ENCODE results near the gene PPP2R1A.

The PPP2R1A gene

GRCh38 chr19:52190487-52191293, 838 bp downstream of the PPP2R1A start:
- Histone ChIP-seq H3K4me3 (ENCODE audit: low read depth, low read length, poor library complexity, severe bottlenecking) (peak overlapping the region; percentile 91), H4K20me1 (ENCODE audit: insufficient read depth, low read length) (no peaks in the 10 kb centered on the region), H3K27ac (ENCODE audit: low read depth, low read length, poor library complexity, severe bottlenecking) (peak overlapping the region; percentile 87), H3K4me2 (ENCODE audit: low read length) (peak overlapping the region; percentile 93), H3K9ac (ENCODE audit: low read length) (peak overlapping the region; percentile 98), H3K9me3 (ENCODE audit: low read length) (no peaks in the 10 kb centered on the region), H3K79me2 (ENCODE audit: insufficient read depth, low read length) (peaks cover 50% of the 10 kb centered on the region), H2AFZ (ENCODE audit: low read length) (no peak overlapping the region), H3F3A (ENCODE audit: insufficient read depth, low read length) (no peaks in the 10 kb centered on the region), H3K36me3 (ENCODE audit: insufficient read depth, low read length) (peaks cover 43% of the 10 kb centered on the region), H3K9me2 (ENCODE audit: low read depth, low read length) (no peaks in the 10 kb centered on the region), H3K4me1 (ENCODE audit: insufficient read depth, low read length, severe bottlenecking) (peaks cover 24% of the 10 kb centered on the region), H3K27me3 (ENCODE audit: insufficient read depth, low read length) (no peaks in the 10 kb centered on the region)
- no peak for TF ChIP-seq EZH2 (IDR thresholded peaks at IDR 0.05; ENCODE audit: borderline replicate concordance, low read length)
- TF ChIP-seq, protein P1, sequence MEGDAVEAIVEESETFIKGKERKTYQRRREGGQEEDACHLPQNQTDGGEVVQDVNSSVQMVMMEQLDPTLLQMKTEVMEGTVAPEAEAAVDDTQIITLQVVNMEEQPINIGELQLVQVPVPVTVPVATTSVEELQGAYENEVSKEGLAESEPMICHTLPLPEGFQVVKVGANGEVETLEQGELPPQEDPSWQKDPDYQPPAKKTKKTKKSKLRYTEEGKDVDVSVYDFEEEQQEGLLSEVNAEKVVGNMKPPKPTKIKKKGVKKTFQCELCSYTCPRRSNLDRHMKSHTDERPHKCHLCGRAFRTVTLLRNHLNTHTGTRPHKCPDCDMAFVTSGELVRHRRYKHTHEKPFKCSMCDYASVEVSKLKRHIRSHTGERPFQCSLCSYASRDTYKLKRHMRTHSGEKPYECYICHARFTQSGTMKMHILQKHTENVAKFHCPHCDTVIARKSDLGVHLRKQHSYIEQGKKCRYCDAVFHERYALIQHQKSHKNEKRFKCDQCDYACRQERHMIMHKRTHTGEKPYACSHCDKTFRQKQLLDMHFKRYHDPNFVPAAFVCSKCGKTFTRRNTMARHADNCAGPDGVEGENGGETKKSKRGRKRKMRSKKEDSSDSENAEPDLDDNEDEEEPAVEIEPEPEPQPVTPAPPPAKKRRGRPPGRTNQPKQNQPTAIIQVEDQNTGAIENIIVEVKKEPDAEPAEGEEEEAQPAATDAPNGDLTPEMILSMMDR (IDR thresholded peaks at IDR 0.05; ENCODE audit: low read length) = no peak

GRCh38 chr19:52191389-52191788, 1.5 kb downstream of the PPP2R1A start:
- no peaks in the 10 kb centered on the region for H3K27me3 ChIP-seq (ENCODE audit: insufficient read depth, low read length)
- no peaks in the 10 kb centered on the region for H3K9me3 ChIP-seq (ENCODE audit: low read length)
- TF ChIP-seq EZH2 (IDR thresholded peaks at IDR 0.05; ENCODE audit: borderline replicate concordance, low read length) = no peak
- TF ChIP-seq, protein P1 (IDR thresholded peaks at IDR 0.05; ENCODE audit: low read length) = no peak
- H3K9me2 ChIP-seq (ENCODE audit: low read depth, low read length) = no peaks in the 10 kb centered on the region
- H3K4me1 ChIP-seq (ENCODE audit: insufficient read depth, low read length, severe bottlenecking) = peaks cover 24% of the 10 kb centered on the region
- H3K9ac ChIP-seq (ENCODE audit: low read length) = peak overlapping the region; percentile 98
- H3K4me2 ChIP-seq (ENCODE audit: low read length) = peak overlapping the region; percentile 93
- H4K20me1 ChIP-seq (ENCODE audit: insufficient read depth, low read length) = no peaks in the 10 kb centered on the region
- H3F3A ChIP-seq (ENCODE audit: insufficient read depth, low read length) = no peaks in the 10 kb centered on the region
- H3K4me3 ChIP-seq (ENCODE audit: low read depth, low read length, poor library complexity, severe bottlenecking) = peak overlapping the region; percentile 91
- peaks cover 50% of the 10 kb centered on the region for H3K36me3 ChIP-seq (ENCODE audit: insufficient read depth, low read length)
- H3K79me2 ChIP-seq (ENCODE audit: insufficient read depth, low read length) = peaks cover 57% of the 10 kb centered on the region
- H2AFZ ChIP-seq (ENCODE audit: low read length) = no peak overlapping the region
- H3K27ac ChIP-seq (ENCODE audit: low read depth, low read length, poor library complexity, severe bottlenecking) = peak overlapping the region; percentile 87

GRCh38 chr19:52191951-52192350, 2.1 kb downstream of the PPP2R1A start:
- Histone ChIP-seq H3F3A (ENCODE audit: insufficient read depth, low read length) (no peaks in the 10 kb centered on the region), H3K4me3 (ENCODE audit: low read depth, low read length, poor library complexity, severe bottlenecking) (peak overlapping the region; percentile 91)

More at GRCh38 chr19:52191951-52192350, 2.1 kb downstream of the PPP2R1A start:
- no peaks in the 10 kb centered on the region for H3K9me2 ChIP-seq (ENCODE audit: low read depth, low read length)
- peaks cover 24% of the 10 kb centered on the region for H3K4me1 ChIP-seq (ENCODE audit: insufficient read depth, low read length, severe bottlenecking)
- no peak for TF ChIP-seq EZH2 (IDR thresholded peaks at IDR 0.05; ENCODE audit: borderline replicate concordance, low read length)
- TF ChIP-seq, protein P1 (IDR thresholded peaks at IDR 0.05; ENCODE audit: low read length) = no peak
- H4K20me1 ChIP-seq (ENCODE audit: insufficient read depth, low read length) = no peaks in the 10 kb centered on the region
- no peaks in the 10 kb centered on the region for H3K27me3 ChIP-seq (ENCODE audit: insufficient read depth, low read length)
- H3K9ac ChIP-seq (ENCODE audit: low read length) = peak overlapping the region; percentile 98
- H3K36me3 ChIP-seq (ENCODE audit: insufficient read depth, low read length) = peaks cover 55% of the 10 kb centered on the region
- no peak overlapping the region for H2AFZ ChIP-seq (ENCODE audit: low read length)
- peaks cover 62% of the 10 kb centered on the region for H3K79me2 ChIP-seq (ENCODE audit: insufficient read depth, low read length)
- H3K9me3 ChIP-seq (ENCODE audit: low read length) = no peaks in the 10 kb centered on the region
- no peak overlapping the region for H3K27ac ChIP-seq (ENCODE audit: low read depth, low read length, poor library complexity, severe bottlenecking)
- peak overlapping the region; percentile 93 for H3K4me2 ChIP-seq (ENCODE audit: low read length)

All from OCI-LY1 (cell line).